Activated CD8-positive, alpha-beta memory T cell treated with anti-CD3 and anti-CD28 coated beads for 48 hours (primary cell): ENCODE results near the gene NOL9.
A peak's percentile ranks its signal among the peaks of the same experiment; 100 is the strongest.

Source experiments
- DNase-seq, 3 experiments: peaks; one replicate each; pipeline ENCODE4 v3.0.0-alpha.2; 2020; ENCODE audit warnings: low read depth in 2 of 3, low spot score in 2 of 3

Gene NOL9

DNA sequence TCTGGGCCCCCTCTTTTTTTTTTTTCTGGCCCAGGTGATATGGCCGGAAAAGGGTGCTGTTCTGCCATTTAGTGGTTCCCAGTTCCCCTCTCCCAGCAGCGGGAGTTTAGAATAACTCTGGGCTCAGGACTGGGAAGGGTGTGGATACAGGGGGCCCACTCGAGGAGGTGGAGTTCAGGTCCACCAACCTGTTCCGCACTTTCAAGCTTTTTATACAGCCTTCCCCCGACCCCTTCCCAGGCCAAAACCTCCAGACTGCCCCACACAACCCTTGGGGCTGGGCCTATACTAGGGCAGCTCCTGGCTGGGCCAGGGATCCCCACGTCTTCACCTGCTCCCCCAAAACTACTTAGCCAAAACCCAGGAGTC, 63.2 kb downstream of the NOL9 start:
- DNase-seq = no peak

DNA sequence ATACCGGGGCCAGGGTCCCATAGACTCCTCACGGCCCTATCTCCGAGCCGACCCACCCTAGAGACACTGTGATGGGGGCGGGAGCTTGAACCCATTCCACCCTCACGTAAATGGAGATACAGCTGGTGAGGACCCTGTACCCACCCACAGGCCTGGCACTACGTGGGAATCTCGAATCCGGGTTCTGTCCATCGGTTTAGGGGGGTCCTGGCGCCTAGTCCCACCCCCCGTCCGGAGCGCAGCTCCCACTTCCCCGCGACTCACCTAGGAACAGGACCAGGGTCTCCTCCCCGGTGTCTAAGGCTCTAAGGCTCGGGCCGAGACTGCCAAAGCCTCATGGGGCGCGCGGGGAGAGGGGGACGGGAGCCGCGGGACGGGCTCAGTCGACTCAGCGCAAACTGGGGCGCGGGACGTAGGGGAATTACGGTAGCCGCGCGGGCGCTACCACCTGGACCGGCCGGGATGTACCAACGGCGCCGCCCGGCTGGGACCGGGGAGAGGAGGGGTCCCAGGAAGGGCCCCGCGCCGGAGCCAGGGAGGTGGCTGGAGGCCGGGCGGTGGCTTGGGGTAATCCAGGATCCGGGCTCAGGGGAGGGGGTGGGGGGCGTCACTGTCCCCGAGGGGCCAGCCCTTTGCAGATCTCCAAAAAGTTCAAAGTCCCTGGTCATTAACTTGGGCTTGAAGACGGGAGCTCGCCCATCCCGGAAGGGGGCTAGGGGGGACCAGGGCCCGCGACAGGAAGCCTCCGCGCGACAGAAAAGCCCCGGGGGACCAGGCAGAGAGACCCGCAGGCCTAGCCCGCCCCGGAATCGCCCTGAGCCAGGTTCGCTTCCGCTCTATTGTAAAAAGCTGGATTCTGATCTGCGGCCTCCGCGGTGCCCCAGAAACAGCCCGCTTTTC, 63.9 kb downstream of the NOL9 start:
- peak in 2 of 3 experiments; percentile 35 to 52 for DNase-seq

DNA sequence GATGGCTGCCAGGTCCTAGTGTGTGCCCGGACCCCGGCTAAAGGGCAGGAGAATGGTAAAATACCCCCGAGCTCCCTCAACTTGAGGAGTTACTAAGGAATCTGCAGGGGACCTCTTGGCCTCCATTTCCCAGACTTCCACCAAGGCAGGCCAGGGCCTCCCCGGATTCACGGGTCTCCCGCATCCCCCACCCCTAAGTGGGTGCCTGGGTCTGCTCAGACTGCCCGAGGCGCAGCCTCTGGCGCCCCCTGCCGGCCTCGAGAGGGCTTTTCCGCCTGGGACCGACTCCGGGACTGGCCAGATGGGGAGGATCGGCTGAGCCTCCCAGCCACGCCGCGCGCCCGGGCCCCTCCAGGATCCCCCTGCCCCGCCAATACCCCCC, 64.5 kb downstream of the NOL9 start:
- DNase-seq = peak; percentile 51 to 68 (median 65)

DNA sequence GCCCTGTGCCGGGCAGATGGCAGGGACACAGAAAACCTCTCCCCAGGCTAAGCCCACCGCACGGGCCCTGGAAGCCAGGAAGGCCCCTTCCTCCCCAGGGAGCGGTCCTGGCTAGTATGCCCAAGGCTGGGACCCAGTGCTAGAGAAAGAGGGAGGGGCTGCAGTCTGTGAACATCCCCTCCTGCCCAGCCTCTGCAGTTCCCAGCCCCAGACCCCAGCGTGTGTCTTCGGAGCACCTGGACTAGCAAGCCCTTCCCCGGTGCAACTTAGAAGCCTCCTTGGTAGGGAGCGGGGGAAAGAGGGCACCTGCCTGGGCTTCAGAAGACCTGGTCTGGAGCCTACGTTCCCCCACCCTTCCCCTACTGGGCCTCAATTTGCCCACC, 64.9 kb downstream of the NOL9 start:
- DNase-seq = no peak

DNA sequence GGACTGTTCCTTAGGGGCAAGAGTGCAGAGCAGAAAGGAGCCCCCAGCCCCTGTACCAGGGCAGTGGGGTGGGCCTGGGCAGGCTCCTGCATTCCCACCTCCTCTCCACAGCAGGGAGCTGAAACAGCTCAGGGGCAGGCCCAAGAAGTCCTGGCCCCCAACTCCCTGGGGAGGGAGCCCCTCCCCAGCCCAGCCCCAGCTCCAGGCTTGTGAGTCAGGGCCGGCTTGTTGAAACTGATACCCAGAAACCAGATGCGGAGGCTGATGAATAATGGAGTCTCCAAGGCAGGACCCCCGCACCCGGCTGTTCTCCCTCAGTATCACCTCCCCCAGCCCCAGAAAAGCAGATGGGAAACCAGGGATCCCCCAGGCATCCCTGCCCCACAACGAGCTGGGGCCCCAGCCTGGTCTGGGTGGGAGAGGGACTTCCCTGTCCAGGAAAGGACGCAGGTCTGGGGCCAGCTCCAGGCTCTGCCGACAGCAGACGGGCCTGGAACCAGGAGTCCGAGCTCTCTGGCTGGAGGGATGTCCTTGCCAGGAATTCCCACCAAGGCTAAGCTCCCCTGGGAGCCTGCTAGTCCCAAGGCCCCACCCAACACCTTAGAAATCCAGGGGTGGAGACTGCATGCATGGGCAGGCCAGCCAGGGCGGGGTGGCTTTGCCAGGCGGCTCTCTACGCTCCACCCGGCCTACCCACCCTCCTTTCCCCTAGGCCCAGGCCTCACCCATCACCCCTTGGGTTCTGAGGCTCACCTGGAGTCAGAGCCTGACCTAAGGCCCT, 65.5 kb downstream of the NOL9 start:
- DNase-seq = no peak

DNA sequence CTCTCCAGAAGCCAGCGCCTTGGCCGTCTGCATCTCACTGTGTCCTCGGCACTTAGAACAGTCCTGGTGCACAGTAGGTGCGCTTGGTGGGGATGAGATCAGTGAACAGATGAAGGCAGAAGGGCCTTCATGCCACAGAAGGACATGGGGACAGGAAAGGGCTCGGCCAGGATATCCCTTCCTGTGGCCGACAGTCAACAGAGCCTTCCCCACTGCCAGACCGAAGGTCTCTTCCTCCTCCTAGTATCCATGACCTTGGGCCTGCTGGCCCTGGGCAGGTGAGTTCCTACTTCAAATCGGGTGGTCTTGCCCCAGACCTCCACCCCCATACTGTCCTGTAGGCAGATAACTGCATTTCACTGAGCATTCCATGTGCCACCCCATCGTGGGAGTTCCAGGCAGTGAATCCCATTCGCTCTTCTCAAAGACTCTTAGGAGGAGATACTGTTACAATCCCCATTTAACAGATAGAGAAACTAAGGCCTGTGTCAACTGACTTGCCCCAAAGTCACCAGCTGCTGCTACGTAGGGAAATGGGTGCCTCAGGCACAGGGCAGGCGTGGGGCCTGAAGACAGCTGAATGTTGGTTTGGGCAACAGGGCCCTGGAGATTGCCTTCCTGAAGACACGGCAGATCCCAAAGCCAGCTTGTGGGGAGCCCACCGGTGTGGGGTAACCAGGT, 66.4 kb downstream of the NOL9 start:
- no peak for DNase-seq

DNA sequence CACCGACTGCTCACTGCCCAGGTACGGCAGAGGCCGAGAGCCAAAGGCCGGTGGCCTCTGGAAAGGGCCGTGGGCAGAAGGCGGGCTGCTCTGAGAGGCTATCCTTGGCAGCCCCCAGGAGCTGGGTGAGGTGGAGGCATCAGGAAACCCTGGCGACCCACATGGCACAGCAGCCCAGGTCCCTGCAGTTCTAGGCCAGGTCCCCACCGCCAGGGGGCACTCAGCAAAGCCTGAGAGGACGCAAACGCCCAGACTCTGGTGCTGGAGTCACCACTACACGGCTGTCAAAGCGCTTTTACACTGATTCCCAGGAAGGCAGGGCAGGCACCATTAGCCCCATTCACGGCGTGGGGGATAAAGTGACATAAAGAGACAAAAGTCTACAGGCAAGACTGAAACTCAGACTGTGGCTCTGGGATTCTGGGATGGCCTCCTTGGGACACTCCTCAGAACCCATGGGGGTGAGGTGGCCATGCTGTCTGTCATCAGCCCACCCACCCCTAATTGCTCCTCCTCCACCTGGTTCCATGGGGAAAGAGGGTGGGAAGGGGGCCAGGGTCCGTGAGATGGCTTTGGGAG, 67.8 kb downstream of the NOL9 start:
- DNase-seq = peak; percentile 58 to 87 (median 70)

DNA sequence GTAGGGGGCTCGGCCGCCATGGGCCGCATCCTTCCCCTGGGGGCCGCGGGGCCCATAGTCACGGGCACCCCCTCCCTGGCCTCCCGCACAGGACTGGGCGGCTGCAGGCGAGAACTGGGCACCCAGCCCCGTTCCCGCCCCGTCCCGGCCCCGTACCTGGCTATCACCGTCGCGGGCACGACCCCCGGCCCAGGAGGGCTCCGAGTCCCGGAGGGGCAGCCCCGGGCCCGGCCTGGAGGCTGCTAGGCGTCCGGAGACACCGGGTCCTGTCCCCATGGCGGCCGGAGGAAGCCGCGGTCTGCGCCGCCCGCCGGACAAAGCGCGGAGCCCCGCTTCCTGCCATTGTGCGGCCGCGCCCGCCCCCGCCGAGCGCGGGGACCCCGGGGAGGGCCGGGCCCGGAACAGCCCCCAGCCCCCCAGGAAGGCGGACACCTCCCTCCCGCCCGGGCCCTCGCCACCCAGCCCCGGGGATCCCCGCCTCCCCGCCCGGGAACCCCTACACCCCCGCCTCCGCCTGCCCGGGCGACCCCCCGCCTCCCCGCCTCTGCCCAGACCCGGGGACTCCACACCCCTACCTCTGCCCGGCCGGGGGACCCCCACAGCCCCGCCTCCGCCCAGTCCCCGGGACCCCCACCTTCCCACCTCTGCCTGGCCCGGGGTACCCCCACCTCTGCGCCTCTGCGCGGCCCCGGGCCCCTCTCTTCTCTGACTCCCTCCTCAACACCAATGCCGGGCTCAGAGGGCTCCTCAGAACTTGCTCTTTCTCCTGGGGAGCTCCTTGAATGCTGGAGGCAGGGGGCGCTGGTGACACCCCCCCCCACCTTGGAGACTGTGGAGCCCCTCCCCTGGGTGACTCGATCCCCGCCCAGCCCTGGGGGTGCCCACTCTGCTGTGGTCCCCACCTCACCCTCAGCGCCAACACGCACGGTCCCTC, 68.9 kb downstream of the NOL9 start:
- DNase-seq = no peak

DNA sequence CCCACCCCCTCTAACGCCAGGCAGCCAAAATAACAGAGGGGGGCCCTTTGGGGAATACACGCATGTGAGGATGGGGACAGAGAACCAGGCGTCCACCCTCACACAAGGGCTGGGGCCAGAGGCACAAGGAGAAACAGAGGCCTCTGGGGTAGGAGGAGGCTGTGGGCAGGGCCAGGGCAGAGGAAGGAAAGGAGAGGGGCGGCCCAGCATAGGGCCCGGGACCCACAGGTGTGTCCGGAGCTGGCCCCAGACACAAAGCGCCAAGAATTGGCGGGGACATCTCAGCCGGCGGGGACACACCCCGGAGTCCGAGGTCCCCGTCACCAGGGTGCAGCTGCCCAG, 69.5 kb downstream of the NOL9 start:
- no peak for DNase-seq

DNA sequence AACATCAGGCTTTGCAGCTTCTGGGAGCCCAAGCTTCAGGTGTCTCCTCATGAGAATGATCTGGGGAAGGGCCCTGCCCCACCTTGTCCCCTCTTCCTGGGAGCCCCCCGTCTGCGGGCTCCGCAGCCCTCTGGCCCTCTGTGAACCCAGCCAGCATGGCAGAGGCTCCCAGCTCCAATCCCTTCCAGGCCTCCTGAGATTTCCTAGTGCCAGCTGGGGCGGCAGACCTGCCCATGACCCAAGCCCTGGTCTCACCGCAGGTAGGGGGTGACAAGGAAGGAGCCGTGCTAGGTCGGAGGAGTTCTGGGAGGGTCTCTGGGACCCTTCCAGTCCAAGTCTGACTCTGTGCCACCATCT, 70.6 kb downstream of the NOL9 start:
- no peak for DNase-seq

DNA sequence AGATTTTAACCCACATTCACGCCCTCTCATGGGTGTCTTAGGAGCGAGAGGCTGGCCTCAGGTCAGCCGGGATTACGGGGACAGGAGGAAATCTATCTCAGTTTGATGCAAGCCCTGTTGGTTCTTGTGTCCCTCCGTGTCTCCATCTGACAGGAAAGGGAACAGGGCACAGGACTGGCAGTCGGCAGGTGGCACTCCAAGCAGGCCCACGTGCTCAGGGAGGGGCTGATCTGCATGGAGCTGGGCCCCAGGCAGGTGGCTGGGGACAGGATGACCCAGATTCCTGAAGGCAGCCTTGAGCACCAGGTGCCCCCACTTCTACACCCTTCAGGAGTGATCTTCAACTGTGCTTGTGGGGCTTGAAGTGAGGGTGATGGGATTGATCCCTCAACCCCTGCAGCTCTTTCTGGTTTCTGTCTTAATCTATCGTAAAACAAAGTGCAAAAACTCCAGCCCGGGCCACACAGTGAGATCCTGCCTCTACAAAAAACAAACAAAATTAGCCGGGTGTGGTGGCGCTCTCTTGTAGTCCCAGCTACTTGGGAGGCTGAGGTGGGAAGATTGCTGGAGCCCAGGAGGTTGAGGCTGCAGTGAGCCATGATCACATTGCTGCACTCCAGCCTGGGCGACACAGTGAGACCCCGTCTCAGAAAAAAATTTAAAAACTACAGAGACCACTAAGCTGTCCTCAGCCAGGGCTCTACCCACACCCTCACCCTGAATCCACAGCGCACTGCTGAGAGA, 71.1 kb downstream of the NOL9 start:
- DNase-seq = no peak

DNA sequence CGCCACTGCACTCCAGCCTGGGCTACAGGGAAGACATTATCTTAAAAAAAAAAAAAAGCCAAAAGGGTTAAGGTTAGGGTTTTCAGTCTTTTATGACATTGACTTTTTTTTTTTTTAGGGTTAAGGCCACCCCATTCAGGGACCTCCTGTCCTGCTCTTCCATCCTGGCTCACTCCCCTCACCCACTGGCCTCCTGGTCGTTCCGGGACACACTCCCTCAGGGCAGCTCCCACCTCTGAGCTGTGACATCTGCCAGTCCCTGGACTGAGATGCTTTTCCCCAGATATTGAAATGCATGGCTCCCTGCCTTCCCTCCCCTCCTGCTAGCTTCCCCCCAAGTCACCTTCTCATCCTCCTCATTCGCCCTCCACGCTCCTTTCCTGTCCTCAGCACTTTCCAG, 72.5 kb downstream of the NOL9 start:
- no peak for DNase-seq

DNA sequence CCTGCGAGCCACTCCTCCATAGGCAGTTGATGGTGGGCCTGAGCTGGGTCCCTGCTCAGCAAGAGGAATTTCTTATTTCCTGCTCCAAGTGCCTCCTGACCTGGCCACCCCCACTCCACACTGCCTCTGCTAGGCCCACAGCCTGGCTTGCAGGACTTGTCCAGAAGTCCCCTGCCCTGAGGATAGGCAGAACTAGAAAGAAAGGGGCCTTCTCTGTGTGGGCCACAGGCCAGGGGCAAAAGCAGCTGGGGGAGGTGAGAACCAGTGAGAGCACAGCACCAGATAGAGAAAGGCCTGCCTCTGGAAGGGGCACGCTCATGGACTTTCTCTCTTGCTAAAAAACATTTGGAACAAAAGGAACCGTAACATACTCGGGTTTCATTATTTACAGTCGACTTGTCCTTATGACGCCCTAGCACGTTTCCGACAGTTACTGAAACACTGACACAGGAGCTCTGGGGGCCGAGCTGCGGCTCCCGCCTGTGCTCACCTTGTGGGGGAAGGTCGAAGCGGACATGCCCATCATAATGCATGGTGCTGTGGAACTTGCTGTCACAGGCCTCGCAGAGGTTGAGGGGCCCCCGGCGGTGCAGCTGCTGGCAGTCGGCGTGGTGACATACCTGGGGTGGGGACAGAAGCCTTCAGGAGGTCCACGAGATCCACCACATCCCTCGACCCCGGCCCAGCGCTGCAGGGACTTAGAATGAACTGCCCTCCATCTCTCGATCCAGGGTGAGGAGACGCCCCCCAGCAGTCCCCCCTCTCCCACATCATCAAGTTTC, 77.1 kb downstream of the NOL9 start:
- no peak for DNase-seq

DNA sequence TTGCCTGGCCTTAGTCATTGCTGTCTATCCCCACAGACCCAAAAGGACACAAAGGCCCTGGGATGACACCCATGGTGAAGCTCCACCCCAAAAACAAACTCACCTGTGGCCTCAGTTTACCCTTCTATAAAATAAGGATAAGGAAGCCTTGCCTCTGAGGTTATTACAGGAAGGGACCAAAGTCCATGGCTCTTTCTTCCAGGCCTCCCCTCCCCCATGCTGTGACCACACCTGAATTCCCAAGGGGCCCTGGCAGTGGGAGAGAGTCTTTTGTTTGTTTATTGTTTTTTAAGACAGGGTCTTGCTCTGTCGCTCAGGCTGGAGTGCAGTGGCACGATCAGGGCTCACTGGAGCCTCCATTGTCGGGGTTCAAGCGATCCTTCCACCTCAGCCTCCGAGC, 77.8 kb downstream of the NOL9 start:
- DNase-seq = no peak

DNA sequence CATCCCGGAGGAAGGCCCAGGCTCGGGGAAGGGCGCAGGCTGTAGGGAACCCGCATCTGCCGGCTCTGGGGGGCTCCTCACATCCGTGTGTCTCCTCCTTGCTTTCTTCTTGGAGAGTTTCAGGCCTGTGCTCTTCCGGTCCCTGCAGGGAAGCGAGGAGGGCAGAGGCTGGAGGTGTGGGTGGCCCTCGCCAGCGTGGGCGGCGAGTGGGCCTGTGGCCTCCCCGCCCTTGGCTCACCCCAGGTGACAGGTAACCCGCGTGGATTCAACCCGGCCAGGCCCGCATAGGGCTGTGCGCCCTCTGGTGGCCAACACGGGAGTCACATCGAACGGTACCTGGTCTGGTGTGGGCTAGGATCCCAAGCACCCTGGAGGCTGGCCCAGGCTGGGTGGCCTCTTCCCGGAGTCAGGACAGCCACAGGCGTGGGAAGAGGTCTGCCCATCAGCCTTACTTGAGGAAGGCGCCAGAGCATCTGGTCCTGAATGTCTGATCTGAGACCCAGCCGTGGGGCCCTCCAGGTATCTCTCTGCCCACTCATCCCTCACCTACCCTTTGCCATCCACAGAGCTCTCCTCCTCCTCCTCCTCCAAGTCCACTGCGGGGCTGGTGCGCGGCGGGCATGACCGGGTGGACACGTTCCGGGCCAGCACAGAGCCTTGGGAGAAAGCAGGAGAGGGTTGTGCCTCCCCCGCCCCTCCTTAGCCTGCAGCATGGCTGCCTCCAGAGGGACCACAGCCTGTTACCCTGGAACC, 78.8 kb downstream of the NOL9 start:
- peak in 2 of 3 experiments; percentile 70 to 76 for DNase-seq

DNA sequence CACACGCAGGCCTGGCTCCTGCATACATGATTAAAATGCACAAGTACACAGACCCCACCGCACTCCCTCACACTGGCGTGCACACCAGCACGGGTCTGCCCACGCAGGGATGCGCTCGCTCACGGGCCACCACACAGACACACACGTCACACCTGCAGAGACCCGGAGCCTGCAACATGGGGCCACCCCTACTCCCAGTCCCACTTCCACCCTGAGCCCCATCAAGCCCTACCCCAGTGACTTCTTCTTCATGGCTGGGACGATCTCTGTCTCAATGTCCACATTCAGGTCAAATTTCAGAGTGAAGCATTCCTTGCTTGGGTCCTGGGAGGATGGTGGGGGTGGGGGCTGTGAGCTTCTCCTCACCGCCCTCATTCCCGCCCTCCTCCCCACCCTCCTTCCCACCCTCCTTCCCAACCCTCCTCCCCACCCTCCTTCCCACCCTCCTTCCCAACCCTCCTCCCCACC, 79.5 kb downstream of the NOL9 start:
- no peak for DNase-seq

DNA sequence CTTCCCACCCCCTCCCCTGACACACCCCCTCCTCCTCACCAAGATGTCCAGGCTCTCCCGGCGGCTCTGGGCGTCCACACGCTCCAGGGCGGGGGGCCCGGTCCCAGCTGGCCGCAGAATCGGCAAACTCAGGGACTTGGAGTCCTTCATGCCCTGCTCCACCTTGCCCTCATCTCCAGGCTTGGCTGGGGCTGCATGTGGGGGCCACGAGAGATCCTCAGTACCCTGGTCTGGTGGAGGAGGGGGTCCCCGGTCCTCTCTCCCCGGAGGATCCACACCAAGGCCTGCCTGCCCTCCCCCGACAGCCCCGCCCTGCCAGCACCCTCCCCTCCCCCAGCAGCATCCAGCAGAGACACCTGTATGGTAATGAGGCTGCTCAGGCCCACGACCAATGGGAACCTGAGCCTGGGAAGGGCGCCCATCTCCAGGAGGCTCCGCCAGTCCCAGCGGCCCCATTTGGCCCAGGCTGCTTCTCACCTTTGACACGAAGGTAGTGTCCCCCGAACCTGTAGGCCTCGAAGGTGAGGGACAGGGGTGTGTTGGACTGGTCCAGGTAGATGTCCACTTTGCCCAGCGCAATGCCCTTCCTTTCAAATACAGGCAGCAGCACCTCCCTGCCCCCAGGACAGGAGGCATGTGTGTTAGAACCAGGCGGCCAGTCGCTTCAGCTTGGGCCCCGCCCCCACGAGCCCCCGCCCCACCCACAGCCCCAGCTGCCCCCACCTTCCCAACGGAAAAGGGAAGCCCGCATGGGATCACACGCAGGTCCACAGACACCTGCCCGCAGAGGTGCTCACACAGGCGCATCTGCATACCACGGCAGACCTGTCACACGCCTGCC, 80.1 kb downstream of the NOL9 start:
- no peak for DNase-seq
